RKO (cell line): ENCODE measurements around the gene STK36.

ENCODE experiments used
- DNase-seq: peaks from one replicate; pipeline ENCODE4 v3.0.0-alpha.2; 2016; ENCODE audit warnings: low spot score

Gene STK36

DNA sequence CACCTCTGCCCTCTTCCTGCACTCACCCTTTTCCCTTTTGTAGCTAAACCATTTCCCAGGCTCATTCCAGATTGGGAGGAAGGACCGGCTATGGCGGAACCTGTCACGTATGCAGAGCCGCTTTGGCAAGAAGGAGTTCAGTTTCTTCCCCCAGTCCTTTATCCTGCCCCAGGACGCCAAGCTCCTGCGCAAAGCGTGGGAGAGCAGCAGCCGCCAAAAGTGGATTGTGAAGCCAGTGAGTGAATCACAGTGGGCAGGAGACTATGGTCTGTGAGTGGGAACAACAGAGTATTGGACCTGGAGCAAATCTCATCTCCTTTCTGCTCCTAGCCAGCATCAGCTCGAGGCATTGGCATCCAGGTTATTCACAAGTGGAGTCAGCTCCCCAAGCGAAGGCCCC is 75.1 kb downstream of the STK36 start:
- no peak for DNase-seq

DNA sequence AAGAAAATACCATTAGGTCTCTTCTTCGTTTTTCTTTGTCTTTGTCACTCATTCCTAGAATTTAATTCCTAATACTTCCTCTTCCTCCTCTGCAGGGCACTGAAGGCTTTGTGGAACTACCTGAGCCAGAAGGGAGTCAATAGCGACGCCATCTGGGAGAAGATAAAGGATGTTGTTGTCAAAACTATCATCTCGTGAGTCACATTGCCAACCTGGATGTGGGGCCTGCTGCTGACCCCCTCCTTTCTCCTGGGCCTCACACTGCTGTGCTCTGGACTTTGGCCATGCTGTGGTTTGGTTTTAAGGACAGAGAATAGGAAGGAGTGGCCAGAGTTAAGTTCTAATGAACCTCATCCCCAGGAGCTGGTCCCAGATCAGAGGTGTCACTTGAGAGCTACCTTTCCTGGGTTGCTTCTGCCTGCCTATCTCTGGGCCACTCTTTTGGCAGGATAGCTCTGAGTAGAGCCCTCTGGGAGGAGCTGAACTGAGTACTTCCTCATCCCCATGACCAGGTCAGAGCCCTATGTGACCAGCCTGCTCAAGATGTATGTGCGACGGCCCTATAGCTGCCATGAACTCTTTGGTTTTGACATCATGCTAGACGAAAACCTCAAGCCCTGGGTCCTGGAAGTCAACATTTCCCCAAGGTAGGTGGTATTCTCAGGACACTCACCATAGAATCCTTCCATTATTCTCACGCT is 77.0 kb downstream of the STK36 start:
- DNase-seq = no peak
